Measurements from ENCODE around the gene KLK13.

The KLK13 gene

GRCh38 chr19:51064534-51065220, at the start of gene KLK13:
TSS of gene KLK13 (minus strand) at chr19:51065092. CDS start at chr19:51065067, 25 bp downstream.
- DNase-seq (ENCODE audit: low read depth, low spot score): no peak

DNA sequence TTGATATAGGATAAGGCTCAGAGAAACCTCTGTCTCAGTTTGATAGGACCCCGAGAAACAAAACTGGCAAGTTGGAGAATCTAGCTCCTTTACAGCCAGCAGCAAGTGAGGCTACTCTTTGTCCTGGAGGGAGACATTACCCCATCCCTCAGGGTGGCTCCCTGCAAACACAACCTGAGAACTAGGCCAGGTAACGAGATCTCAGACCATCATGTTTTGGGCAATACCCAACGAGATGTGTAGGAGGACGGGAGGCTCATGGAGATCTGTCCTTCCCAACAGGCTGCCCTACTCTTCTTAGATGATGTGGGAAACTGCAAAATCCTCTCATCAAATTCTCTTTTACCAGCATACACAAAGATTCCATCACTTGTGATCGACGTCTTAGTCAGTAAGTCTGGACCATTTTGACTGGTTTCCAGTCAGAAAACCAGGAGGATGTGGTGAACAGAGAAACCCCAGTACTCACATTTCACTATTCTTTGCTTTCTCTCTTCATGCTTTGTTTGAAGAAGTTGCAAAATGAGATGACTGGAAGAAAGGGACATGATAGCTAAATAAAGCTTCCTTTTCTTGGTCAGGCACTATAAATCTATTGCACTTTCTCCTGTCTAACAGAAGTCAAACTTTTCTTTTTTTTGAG, 49.3 kb upstream of the KLK13 start:
- no peak for DNase-seq (ENCODE audit: low read depth, low spot score)

GRCh38 chr19:51111606-51112005, 46.7 kb upstream of the KLK13 start:
- no peak for DNase-seq (ENCODE audit: low read depth, low spot score)

DNA sequence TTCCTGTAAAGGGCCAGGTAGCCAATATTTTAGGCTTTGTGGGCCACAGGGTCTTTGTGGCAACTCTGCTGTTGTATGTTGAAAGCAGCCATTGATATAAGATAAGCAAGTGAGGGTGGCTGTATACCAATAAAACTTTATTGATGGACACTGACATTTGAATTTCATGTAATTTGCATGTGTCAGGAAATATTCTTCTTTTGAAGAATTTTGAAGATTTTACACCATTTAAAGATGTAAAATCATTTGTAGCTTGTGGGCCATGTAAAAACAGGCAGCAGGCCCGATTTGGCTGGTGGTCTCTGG, 45.7 kb upstream of the KLK13 start:
- DNase-seq (ENCODE audit: low read depth, low spot score): no peak

DNA sequence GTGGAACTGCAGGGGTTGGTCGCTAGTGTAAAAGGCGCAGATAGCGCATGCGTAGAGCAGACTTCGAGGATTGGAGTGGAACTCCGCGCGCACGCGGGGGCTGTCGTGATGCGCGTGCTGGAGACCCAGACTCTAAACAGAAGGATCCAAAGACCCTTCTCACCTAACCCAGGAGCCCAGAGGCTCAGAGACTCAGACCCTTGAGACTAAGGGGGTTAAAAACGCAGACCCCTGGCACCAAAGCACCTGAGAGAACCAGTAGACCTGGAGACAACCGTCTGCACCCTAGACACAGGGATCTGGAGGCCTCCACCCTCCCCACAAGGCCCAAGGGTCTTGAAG, 43.9 kb upstream of the KLK13 start:
- DNase-seq (ENCODE audit: low read depth, low spot score): no peak

GRCh38 chr19:51108066-51108804, 43.3 kb upstream of the KLK13 start, which contains the start of gene CTU1:
TSS of gene CTU1 (minus strand) at chr19:51108409. CDS start at chr19:51104569, 3,840 bp downstream.
- peak; percentile 98 for DNase-seq (ENCODE audit: low read depth, low spot score)

- no peak for DNase-seq (ENCODE audit: low read depth, low spot score)
Observed at GRCh38 chr19:51107406-51108065, 42.6 kb upstream of the KLK13 start.

- DNase-seq (ENCODE audit: low read depth, low spot score): no peak
Observed at GRCh38 chr19:51103926-51104341, 39.0 kb upstream of the KLK13 start.

GRCh38 chr19:51102991-51103390, 38.1 kb upstream of the KLK13 start:
- DNase-seq (ENCODE audit: low read depth, low spot score): no peak

GRCh38 chr19:51101171-51101865, 36.4 kb upstream of the KLK13 start:
- no peak for DNase-seq (ENCODE audit: low read depth, low spot score)

- no peak for DNase-seq (ENCODE audit: low read depth, low spot score)
Observed at GRCh38 chr19:51100601-51101000, 35.7 kb upstream of the KLK13 start.

DNA sequence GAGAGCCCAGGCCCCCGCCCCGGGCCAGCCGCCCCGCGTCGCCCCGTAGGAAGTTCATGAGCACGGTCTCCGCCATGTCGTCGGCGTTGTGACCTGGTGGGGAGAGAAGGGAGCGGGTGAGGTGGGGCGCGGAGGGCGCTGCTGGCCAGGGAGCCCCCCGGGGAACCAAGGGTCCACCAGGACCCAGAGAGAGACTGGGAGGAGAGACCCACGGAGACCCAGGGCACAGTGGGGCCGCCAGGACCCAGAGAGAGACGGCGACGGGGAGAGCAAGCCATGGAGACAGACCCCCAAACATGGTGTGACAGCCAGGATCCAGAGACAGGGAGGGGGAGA, 34.1 kb upstream of the KLK13 start:
- DNase-seq (ENCODE audit: low read depth, low spot score): no peak

- no peak for DNase-seq (ENCODE audit: low read depth, low spot score)
Observed at GRCh38 chr19:51098365-51099046, 33.6 kb upstream of the KLK13 start.

- no peak for DNase-seq (ENCODE audit: low read depth, low spot score)
Observed at GRCh38 chr19:51097796-51098195, 32.9 kb upstream of the KLK13 start.

GRCh38 chr19:51097166-51097738, 32.4 kb upstream of the KLK13 start:
- DNase-seq (ENCODE audit: low read depth, low spot score): no peak

- no peak for DNase-seq (ENCODE audit: low read depth, low spot score)
Observed at GRCh38 chr19:51096473-51097165, 31.7 kb upstream of the KLK13 start.

DNA sequence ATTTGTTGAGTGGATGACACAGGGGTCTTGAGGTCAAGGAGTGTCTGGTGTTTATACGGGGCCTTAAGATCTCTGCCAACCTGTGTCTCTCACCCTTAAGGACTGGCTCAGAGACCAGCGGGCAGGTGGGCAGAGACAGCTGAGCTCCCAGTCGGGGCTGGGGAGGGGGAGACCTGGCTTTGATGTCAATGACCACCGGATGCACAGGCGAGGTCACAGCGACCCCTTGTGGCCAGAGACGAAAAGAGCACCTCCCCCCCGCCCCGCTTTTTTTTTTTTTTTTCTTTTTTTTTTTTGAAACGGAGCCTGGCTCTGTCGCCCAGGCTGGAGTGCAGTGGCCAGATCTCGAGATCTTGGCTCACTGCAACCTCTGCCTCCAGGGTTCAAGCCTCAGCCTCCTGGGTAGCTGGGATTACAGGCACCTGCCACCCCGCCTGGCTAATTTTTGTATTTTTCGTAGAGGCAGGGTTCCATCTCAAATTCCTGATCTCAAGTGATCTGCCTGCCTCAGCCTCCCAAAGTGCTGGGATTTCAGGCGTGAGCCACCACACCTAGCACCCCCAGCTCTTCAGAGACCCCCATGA, 29.9 kb upstream of the KLK13 start:
- DNase-seq (ENCODE audit: low read depth, low spot score): no peak

GRCh38 chr19:51093510-51094345, 28.8 kb upstream of the KLK13 start:
- no peak for DNase-seq (ENCODE audit: low read depth, low spot score)

- no peak for DNase-seq (ENCODE audit: low read depth, low spot score)
Observed at GRCh38 chr19:51093101-51093500, 28.2 kb upstream of the KLK13 start.
